ENCODE results near the gene STAT5A. TPM values are rescaled to one million over a fixed set of nuclear protein-coding genes. Genes with fewer than 3 reads are reported as not detected.
"Not testable (repeated sequence)": the region's sequence is repeated elsewhere in the genome, so short reads cannot be mapped to it uniquely, and the experiment has no call there.

The STAT5A gene
- total RNA-seq, 2 donors from 2014 or later, result 3.5 to 4.8 TPM

DNA sequence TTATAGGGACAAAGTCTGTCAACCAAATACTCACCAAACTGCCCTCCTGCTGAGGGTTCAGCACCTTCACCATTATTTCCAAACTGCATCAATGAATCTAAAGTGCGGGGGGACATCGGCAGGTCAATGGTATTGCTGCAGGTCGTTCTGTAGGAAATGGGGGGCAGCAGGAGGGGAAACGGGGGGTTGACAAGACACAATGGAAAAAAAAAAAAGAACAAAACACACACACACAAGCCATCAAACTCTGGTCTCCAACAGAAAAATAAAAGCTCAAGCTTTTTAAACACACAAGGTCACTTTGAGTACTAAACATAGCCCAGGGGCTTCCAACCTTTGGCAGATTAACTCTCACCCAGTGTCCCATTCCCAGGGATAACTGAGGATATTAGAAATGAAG, 28.5 kb downstream of the STAT5A start:
- TF ChIP-seq, protein P1, sequence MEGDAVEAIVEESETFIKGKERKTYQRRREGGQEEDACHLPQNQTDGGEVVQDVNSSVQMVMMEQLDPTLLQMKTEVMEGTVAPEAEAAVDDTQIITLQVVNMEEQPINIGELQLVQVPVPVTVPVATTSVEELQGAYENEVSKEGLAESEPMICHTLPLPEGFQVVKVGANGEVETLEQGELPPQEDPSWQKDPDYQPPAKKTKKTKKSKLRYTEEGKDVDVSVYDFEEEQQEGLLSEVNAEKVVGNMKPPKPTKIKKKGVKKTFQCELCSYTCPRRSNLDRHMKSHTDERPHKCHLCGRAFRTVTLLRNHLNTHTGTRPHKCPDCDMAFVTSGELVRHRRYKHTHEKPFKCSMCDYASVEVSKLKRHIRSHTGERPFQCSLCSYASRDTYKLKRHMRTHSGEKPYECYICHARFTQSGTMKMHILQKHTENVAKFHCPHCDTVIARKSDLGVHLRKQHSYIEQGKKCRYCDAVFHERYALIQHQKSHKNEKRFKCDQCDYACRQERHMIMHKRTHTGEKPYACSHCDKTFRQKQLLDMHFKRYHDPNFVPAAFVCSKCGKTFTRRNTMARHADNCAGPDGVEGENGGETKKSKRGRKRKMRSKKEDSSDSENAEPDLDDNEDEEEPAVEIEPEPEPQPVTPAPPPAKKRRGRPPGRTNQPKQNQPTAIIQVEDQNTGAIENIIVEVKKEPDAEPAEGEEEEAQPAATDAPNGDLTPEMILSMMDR (conservative IDR thresholded peaks at IDR 0.05), result no peak
- H3K27me3 ChIP-seq (ENCODE audit: control insufficient read depth, insufficient read depth, low read length, poor library complexity, severe bottlenecking), result no peaks in the 10 kb centered on the region
- Mint-ChIP-seq H3K36me3 (ENCODE audit: low read depth) (peaks cover 26% of the 10 kb centered on the region), H3K4me1 (peaks cover 37% of the 10 kb centered on the region), H3K4me3 (no peak overlapping the region), H3K9me3 (no peaks in the 10 kb centered on the region), H3K27me3 (ENCODE audit: insufficient read depth) (no peaks in the 10 kb centered on the region), H3K27ac (no peak overlapping the region)
- H3K36me3 ChIP-seq (ENCODE audit: control insufficient read depth, insufficient read depth, low read length), result peaks cover 6% of the 10 kb centered on the region
- no peak overlapping the region for H3K4me3 ChIP-seq (ENCODE audit: low read length)
- no peak for DNase-seq
- H3K27ac ChIP-seq (ENCODE audit: low read depth, low read length), result no peak overlapping the region
- H3K9ac ChIP-seq (ENCODE audit: extremely low read depth, low read length, poor library complexity, severe bottlenecking), result no peak overlapping the region
- WGBS, 2 experiments (ENCODE audit: insufficient coverage in 1 of 2, insufficient read length in 1 of 2), result 87 to 93% methylated on average over 3 of the region's 4 CpGs
- H3K9me3 ChIP-seq (ENCODE audit: control insufficient read depth, low read length), result no peaks in the 10 kb centered on the region
- no peaks in the 10 kb centered on the region for H3K4me1 ChIP-seq (ENCODE audit: control insufficient read depth, insufficient read depth, low read length)

- WGBS, 2 experiments (ENCODE audit: insufficient coverage in 1 of 2, insufficient read length in 1 of 2), result 88 to 95% methylated on average over 4 to 5 of the region's 5 CpGs
- Histone ChIP-seq H3K27me3 (ENCODE audit: control insufficient read depth, insufficient read depth, low read length, poor library complexity, severe bottlenecking) (no peaks in the 10 kb centered on the region), H3K9ac (ENCODE audit: extremely low read depth, low read length, poor library complexity, severe bottlenecking) (no peak overlapping the region), H3K9me3 (ENCODE audit: control insufficient read depth, low read length) (no peaks in the 10 kb centered on the region), H3K36me3 (ENCODE audit: control insufficient read depth, insufficient read depth, low read length) (peaks cover 12% of the 10 kb centered on the region), H3K4me1 (ENCODE audit: control insufficient read depth, insufficient read depth, low read length) (no peaks in the 10 kb centered on the region), H3K4me3 (ENCODE audit: low read length) (no peak overlapping the region), H3K27ac (ENCODE audit: low read depth, low read length) (no peak overlapping the region)
- H3K9me3 Mint-ChIP-seq, result no peaks in the 10 kb centered on the region
- TF ChIP-seq, protein P1 (conservative IDR thresholded peaks at IDR 0.05), result no peak
- peaks cover 32% of the 10 kb centered on the region for H3K36me3 Mint-ChIP-seq (ENCODE audit: low read depth)
- H3K27ac Mint-ChIP-seq, result no peak overlapping the region
- H3K4me3 Mint-ChIP-seq, result no peak overlapping the region
- H3K4me1 Mint-ChIP-seq, result peaks cover 34% of the 10 kb centered on the region
- no peak for DNase-seq
- H3K27me3 Mint-ChIP-seq (ENCODE audit: insufficient read depth), result no peaks in the 10 kb centered on the region
Observed at GRCh38 chr17:42317266-42317845, 29.1 kb downstream of the STAT5A start.

DNA sequence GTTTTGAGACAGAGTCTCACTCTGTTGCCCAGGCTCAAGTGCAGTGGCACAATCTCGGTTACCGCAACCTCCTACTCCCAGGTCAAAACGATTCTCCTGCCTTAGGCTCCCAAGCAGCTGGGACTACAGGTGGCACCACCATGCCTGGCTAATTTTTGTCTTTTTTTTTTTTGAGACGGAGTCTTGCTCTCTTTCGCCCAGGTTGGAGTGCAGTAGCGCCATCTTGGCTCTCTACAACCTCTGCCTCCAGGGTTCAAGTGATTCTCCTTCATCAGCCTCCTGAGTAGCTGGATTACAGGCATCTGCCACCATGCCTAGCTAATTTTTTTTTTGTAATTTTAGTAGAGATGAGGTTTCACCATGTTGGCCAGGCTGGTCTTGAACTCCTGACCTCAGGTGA, 29.7 kb downstream of the STAT5A start:
- peaks cover 14% of the 10 kb centered on the region for H3K36me3 ChIP-seq (ENCODE audit: control insufficient read depth, insufficient read depth, low read length)
- Mint-ChIP-seq H3K36me3 (ENCODE audit: low read depth) (peaks cover 35% of the 10 kb centered on the region), H3K4me1 (peaks cover 33% of the 10 kb centered on the region)
- not testable (repeated sequence) for H3K4me3 Mint-ChIP-seq; H3K4me3 ChIP-seq (ENCODE audit: low read length); H3K9ac ChIP-seq (ENCODE audit: extremely low read depth, low read length, poor library complexity, severe bottlenecking); H3K27me3 ChIP-seq (ENCODE audit: control insufficient read depth, insufficient read depth, low read length, poor library complexity, severe bottlenecking); H3K27ac ChIP-seq (ENCODE audit: low read depth, low read length); H3K9me3 Mint-ChIP-seq; H3K27ac Mint-ChIP-seq; H3K9me3 ChIP-seq (ENCODE audit: control insufficient read depth, low read length); H3K4me1 ChIP-seq (ENCODE audit: control insufficient read depth, insufficient read depth, low read length); H3K27me3 Mint-ChIP-seq (ENCODE audit: insufficient read depth); DNase-seq
- 94 to 100% methylated on average over 4 to 6 of the region's 6 CpGs for WGBS, 2 experiments (ENCODE audit: insufficient coverage in 1 of 2, insufficient read length in 1 of 2)

DNA sequence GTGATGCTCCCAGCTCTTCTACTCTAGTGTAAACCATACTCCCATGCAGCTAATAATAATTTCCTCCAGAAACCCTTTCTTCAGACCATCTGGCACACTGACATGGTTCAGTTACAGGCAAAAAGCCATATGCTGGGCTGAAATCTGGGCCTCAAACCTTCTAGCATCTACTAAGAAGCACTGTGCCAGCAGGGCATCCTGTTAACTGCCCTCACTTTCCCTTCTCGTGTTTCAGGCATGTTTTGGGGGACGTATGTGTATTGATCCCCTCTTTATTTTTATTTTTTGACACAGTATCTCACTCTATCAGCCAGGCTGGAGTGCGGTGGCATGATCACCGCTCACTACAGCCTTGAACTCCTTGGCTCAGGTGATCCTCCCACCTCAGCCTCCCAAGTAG, 33.3 kb downstream of the STAT5A start:
- peaks cover 19% of the 10 kb centered on the region for H3K27me3 Mint-ChIP-seq (ENCODE audit: insufficient read depth)
- Histone ChIP-seq H3K4me3 (ENCODE audit: low read length) (no peak overlapping the region), H3K9ac (ENCODE audit: extremely low read depth, low read length, poor library complexity, severe bottlenecking) (no peak overlapping the region), H3K9me3 (ENCODE audit: control insufficient read depth, low read length) (no peaks in the 10 kb centered on the region), H3K36me3 (ENCODE audit: control insufficient read depth, insufficient read depth, low read length) (peaks cover 13% of the 10 kb centered on the region), H3K27ac (ENCODE audit: low read depth, low read length) (no peak overlapping the region), H3K27me3 (ENCODE audit: control insufficient read depth, insufficient read depth, low read length, poor library complexity, severe bottlenecking) (peaks cover 9% of the 10 kb centered on the region), H3K4me1 (ENCODE audit: control insufficient read depth, insufficient read depth, low read length) (no peaks in the 10 kb centered on the region)
- WGBS, 2 experiments (ENCODE audit: insufficient coverage in 1 of 2, insufficient read length in 1 of 2), result 91 to 95% methylated on average over 4 of the region's 4 CpGs
- peaks cover 12% of the 10 kb centered on the region for H3K4me1 Mint-ChIP-seq
- peaks cover 38% of the 10 kb centered on the region for H3K36me3 Mint-ChIP-seq (ENCODE audit: low read depth)
- TF ChIP-seq, protein P1 (conservative IDR thresholded peaks at IDR 0.05), result no peak
- no peak overlapping the region for H3K27ac Mint-ChIP-seq
- no peak overlapping the region for H3K4me3 Mint-ChIP-seq
- no peak for DNase-seq
- no peaks in the 10 kb centered on the region for H3K9me3 Mint-ChIP-seq

Data from endodermal cell (in vitro differentiated cells).